ENCODE measurements around the gene PNMT. TPM values are rescaled to one million over a fixed set of nuclear protein-coding genes. Genes with fewer than 3 reads are reported as not detected.

PNMT gene
- polyA plus RNA-seq, 1 of the 3 experiments (the other 2 are of a cell fraction): 0.07 TPM

GRCh38 chr17:39670746-39671145 lies 2.5 kb downstream of the PNMT start:
- ChIA-PET POLR2A (interaction anchor here (1.2 to 1.4 kb wide), 2 partner anchors 49 to 52 kb away, joined by 3 to 4 read pairs; no protein-coding TSS in a partner anchor), CTCF (interaction anchor here (0.8 to 15.8 kb wide), 10 partner anchors 10 to 123 kb away, joined by 3 to 279 read pairs (median 8); partner anchors contain the start of genes MIEN1, PGAP3 and PPP1R1B)
- no peak overlapping the region for H3K4me2 ChIP-seq
- TF ChIP-seq POLR2AphosphoS5 (IDR thresholded peaks at IDR 0.05; ENCODE audit: low read depth, low read length) (no peak), GABPA (IDR thresholded peaks at IDR 0.05; ENCODE audit: low read depth) (no peak), RFX5 (IDR thresholded peaks at IDR 0.05; ENCODE audit: low read length) (no peak), EP300 (IDR thresholded peaks at IDR 0.05; ENCODE audit: borderline replicate concordance in 1 of 2, low read depth in 1 of 2, low read length in 1 of 2) (no peak), FOXM1 (IDR thresholded peaks at IDR 0.05; ENCODE audit: low read depth) (no peak), FOXJ3 (CRISPR knock-in tag; IDR thresholded peaks at IDR 0.05) (no peak)
- TF ChIP-seq, protein P1, sequence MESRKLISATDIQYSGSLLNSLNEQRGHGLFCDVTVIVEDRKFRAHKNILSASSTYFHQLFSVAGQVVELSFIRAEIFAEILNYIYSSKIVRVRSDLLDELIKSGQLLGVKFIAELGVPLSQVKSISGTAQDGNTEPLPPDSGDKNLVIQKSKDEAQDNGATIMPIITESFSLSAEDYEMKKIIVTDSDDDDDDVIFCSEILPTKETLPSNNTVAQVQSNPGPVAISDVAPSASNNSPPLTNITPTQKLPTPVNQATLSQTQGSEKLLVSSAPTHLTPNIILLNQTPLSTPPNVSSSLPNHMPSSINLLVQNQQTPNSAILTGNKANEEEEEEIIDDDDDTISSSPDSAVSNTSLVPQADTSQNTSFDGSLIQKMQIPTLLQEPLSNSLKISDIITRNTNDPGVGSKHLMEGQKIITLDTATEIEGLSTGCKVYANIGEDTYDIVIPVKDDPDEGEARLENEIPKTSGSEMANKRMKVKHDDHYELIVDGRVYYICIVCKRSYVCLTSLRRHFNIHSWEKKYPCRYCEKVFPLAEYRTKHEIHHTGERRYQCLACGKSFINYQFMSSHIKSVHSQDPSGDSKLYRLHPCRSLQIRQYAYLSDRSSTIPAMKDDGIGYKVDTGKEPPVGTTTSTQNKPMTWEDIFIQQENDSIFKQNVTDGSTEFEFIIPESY (IDR thresholded peaks at IDR 0.05; ENCODE audit: borderline replicate concordance, low read depth): no peak
- H3K4me1 ChIP-seq (ENCODE audit: control insufficient read depth in 1 of 2, insufficient read depth in 2 of 2, low read depth in 1 of 2, low read length in 1 of 2): peaks cover 0 to 10% of the 10 kb centered on the region in 2 experiments; a peak in 1 of 4 replicates
- H3F3A ChIP-seq (replicated peaks; ENCODE audit: insufficient read depth): no peaks in the 10 kb centered on the region
- H3K27ac ChIP-seq (ENCODE audit: low read depth in 2 of 2, low read length in 1 of 2): no peak overlapping the region
- H3K27me3 ChIP-seq (ENCODE audit: insufficient read depth): no peaks in the 10 kb centered on the region
- H2AFZ ChIP-seq (ENCODE audit: low read depth): no peak overlapping the region
- no peak overlapping the region for H3K4me3 ChIP-seq (ENCODE audit: low read depth in 2 of 2, low read length in 1 of 2)
- no peaks in the 10 kb centered on the region for H3K9me2 ChIP-seq
- no peak overlapping the region for H3K9ac ChIP-seq
- H3K36me3 ChIP-seq (replicated peaks in 1 of 2; ENCODE audit: control insufficient read depth in 1 of 2, insufficient read depth in 2 of 2, low read length in 1 of 2): no peaks in the 10 kb centered on the region
- no peaks in the 10 kb centered on the region for H3K79me2 ChIP-seq (ENCODE audit: insufficient read depth)
- H4K20me1 ChIP-seq (ENCODE audit: insufficient read depth): no peaks in the 10 kb centered on the region
- 41% methylated on average over 4 of the region's 4 CpGs for WGBS (ENCODE audit: low lambda C conversion rate)
- no peak for DNase-seq
- no peaks in the 10 kb centered on the region for H3K9me3 ChIP-seq

DNA sequence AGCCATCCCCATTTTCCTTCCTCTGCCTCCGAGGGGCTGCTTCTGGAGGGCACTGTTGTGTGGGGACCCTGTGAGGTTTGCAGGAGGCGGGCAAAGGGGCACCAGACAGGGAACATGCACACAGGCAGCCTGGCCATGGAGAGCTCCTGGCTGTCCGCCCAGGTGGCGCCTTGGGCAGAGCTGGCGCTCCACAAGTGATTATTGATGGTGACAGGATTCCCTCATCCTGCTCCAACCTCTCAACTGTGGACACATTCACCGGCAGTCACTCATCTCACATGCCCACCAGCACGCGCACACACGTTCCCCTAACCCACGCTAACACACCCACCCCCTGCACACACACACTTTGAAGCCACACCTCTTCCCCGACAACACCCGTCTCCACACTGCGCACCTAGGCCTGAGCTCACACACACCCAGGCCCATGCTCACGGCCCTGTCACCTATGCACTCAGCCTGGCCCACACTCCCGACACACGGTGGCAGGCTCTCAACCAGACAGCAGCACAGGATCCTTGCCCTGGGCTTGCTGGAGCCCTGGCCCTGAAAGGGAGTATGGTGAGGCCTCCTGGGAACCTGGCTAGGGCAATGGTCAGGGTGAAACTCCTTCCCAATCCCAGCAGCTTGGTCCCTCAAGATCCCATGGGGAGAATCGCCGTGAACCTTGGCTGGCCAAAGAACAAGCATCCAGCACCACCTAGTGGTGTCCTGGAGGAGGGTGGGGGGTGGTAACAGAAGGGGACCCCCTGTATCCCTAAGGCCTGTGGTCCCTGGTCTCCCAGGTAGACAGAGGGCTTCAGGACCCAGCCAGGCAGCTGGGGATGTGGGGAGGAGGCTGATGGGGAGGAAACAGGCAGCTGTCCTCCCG lies 3.6 kb downstream of the PNMT start:
- no peaks in the 10 kb centered on the region for H4K20me1 ChIP-seq (ENCODE audit: insufficient read depth)
- H3K27me3 ChIP-seq (ENCODE audit: insufficient read depth): no peaks in the 10 kb centered on the region
- 77% methylated on average over 17 of the region's 19 CpGs for WGBS (ENCODE audit: low lambda C conversion rate)
- no peaks in the 10 kb centered on the region for H3K79me2 ChIP-seq (ENCODE audit: insufficient read depth)
- no peak overlapping the region for H3K9ac ChIP-seq
- H3K4me2 ChIP-seq: no peak overlapping the region
- H3K27ac ChIP-seq (ENCODE audit: low read depth in 2 of 2, low read length in 1 of 2): no peak overlapping the region
- H3K36me3 ChIP-seq (replicated peaks in 1 of 2; ENCODE audit: control insufficient read depth in 1 of 2, insufficient read depth in 2 of 2, low read length in 1 of 2): no peaks in the 10 kb centered on the region
- H3K4me3 ChIP-seq (ENCODE audit: low read depth in 2 of 2, low read length in 1 of 2): no peak overlapping the region; a peak in 1 of 4 replicates
- peaks cover 0 to 4% of the 10 kb centered on the region in 2 experiments; a peak in 1 of 4 replicates for H3K4me1 ChIP-seq (ENCODE audit: control insufficient read depth in 1 of 2, insufficient read depth in 2 of 2, low read depth in 1 of 2, low read length in 1 of 2)
- ChIA-PET CTCF (interaction anchor here (0.6 to 15.8 kb wide), 16 partner anchors 9 to 124 kb away, joined by 3 to 279 read pairs (median 6); partner anchors contain the start of genes MIEN1, PGAP3 and PPP1R1B), POLR2A (interaction anchor here (0.7 kb wide), 1 partner anchor 16 kb away, joined by 3 read pairs; the partner anchor contains the start of gene PGAP3)
- DNase-seq: peak; percentile 86
- H3K9me2 ChIP-seq: no peaks in the 10 kb centered on the region
- H2AFZ ChIP-seq (ENCODE audit: low read depth): no peak overlapping the region
- no peaks in the 10 kb centered on the region for H3K9me3 ChIP-seq
- no peaks in the 10 kb centered on the region for H3F3A ChIP-seq (replicated peaks; ENCODE audit: insufficient read depth)
- TF ChIP-seq YY1 (IDR thresholded peaks at IDR 0.05; ENCODE audit: low read depth) (no peak), SMC3 (IDR thresholded peaks at IDR 0.05; ENCODE audit: low read depth, low read length) (peak; percentile 14; the same call in 1 of the 2 replicates), RFX5 (IDR thresholded peaks at IDR 0.05; ENCODE audit: low read length) (no peak), GATA2 (CRISPR knock-in tag; IDR thresholded peaks at IDR 0.05) (no peak), CHD2 (IDR thresholded peaks at IDR 0.05; ENCODE audit: low read length, partially characterized antibody) (no peak), RCOR1 (IDR thresholded peaks at IDR 0.05; ENCODE audit: low read length) (no peak), CTCF (IDR thresholded peaks at IDR 0.05) (peak; percentile 59), RAD21 (IDR thresholded peaks at IDR 0.05; ENCODE audit: low read length) (peak; percentile 60), USF1 (IDR thresholded peaks at IDR 0.05; ENCODE audit: borderline replicate concordance, low read depth) (no peak)
- TF ChIP-seq, protein P2, sequence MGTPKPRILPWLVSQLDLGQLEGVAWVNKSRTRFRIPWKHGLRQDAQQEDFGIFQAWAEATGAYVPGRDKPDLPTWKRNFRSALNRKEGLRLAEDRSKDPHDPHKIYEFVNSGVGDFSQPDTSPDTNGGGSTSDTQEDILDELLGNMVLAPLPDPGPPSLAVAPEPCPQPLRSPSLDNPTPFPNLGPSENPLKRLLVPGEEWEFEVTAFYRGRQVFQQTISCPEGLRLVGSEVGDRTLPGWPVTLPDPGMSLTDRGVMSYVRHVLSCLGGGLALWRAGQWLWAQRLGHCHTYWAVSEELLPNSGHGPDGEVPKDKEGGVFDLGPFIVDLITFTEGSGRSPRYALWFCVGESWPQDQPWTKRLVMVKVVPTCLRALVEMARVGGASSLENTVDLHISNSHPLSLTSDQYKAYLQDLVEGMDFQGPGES (IDR thresholded peaks at IDR 0.05; ENCODE audit: low read depth, low read length): no peak
- TF ChIP-seq, protein P1 (IDR thresholded peaks at IDR 0.05; ENCODE audit: borderline replicate concordance, low read depth): no peak
- TF ChIP-seq, protein P3, sequence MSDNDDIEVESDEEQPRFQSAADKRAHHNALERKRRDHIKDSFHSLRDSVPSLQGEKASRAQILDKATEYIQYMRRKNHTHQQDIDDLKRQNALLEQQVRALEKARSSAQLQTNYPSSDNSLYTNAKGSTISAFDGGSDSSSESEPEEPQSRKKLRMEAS (IDR thresholded peaks at IDR 0.05; ENCODE audit: low read depth): no peak
